GM08714 (cell line): ENCODE measurements around the gene RPS2.
"Not testable (repeated sequence)": the region's sequence is repeated elsewhere in the genome, so short reads cannot be mapped to it uniquely, and the experiment has no call there.

Experiments
- H3K4me3 ChIP-seq: fragments of 200-500 bp; sonication (Bioruptor generic); 2 replicates; pipeline ENCODE4 v1.5.1; 2014; ENCODE audit warnings: mild to moderate bottlenecking, low read length, inconsistent platforms
- ZNF274 ChIP-seq: IDR thresholded peaks from 2 replicates; pipeline ENCODE4 v1.6.1; 2012; ENCODE audit warnings: mild to moderate bottlenecking, low read depth, low read length

The RPS2 gene

DNA sequence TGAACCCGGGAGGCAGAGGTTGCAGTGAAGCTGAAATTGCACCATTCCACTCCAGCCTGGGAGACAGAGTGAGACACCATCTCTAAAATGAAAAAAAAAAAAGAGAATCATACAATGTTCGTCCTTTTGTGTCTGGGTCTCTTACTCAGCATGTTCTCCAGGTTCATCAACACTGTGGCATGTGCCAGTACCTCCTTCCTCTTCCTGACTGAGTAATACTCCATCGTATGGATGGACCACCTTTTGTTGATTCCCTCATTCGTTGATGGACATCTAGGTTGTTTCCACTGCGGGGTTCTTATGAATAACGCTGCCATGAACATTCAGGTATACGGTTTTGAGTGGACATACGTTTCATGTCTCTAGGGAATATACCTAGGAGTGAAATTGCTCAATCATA is 42.3 kb downstream of the RPS2 start:
- no peak for TF ChIP-seq ZNF274
- no peak overlapping the region for H3K4me3 ChIP-seq

- TF ChIP-seq ZNF274 = no peak
- H3K4me3 ChIP-seq = no peak overlapping the region
These were observed 43.9 kb downstream of the RPS2 start for GRCh38 chr16:1920727-1921171.

DNA sequence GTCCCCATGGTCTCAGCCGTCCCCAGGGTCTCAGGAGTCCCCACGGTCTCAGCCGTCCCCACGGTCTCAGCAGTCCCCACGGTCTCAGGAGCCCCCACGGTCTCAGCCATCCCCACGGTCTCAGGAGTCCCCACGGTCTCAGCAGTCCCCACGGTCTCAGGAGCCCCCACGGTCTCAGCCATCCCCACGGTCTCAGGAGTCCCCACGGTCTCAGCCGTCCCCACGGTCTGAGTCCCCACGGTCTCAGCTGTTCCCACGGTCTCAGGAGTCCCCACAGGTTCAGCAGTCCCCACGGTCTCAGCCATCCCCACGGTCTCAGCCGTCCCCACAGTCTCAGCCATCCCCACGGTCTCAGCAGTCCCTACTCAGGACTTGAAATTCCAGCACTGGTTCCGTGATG is 44.5 kb downstream of the RPS2 start:
- H3K4me3 ChIP-seq = not testable (repeated sequence)

DNA sequence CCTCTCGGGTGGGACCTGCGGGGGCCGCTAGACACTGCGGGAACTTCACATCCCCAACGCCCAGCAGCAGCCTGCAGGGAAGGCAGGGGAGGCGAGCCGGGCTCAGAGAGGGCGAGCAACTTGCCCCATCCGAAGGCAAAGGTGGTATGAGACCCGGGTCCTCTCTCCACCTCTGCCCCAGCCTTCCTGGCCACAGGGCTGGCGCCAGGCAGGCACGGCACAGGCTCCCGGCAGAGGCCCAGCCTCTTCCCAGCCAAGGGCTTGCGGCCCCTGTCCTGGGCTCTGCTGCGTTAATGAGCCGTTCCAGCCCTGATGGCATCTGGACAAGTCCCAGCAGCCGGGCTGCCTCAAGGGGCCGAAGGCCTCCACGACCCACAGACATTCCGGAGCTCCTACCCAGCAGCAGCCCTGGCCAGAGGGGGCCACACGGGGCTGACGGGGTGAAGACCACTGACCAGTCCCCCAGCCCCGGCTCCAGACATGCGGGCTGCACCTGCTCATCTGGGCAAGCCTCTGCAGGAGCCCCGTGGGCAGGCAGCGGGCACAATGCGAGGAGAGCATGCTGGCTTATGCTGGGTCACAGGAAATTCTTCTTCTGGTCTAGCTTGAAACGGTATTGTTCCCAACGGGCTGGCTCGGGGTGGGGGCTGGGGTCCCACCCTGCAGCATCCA is 45.2 kb downstream of the RPS2 start:
- TF ChIP-seq ZNF274 = no peak
- no peak overlapping the region for H3K4me3 ChIP-seq

GRCh38 chr16:1918351-1919326 is 46.0 kb downstream of the RPS2 start, which contains the start of gene HS3ST6:
Gene HS3ST6 (minus strand): TSS chr16:1918415. CDS start chr16:1918323, 92 bp downstream.
- no peak within 1 kb of the TSS for H3K4me3 ChIP-seq
- no peak for TF ChIP-seq ZNF274

- no peak overlapping the region for H3K4me3 ChIP-seq
- no peak for TF ChIP-seq ZNF274
These were observed 46.8 kb downstream of the RPS2 start for GRCh38 chr16:1917665-1918350.

GRCh38 chr16:1917056-1917664 is 47.5 kb downstream of the RPS2 start:
- H3K4me3 ChIP-seq = no peak overlapping the region
- TF ChIP-seq ZNF274 = no peak

DNA sequence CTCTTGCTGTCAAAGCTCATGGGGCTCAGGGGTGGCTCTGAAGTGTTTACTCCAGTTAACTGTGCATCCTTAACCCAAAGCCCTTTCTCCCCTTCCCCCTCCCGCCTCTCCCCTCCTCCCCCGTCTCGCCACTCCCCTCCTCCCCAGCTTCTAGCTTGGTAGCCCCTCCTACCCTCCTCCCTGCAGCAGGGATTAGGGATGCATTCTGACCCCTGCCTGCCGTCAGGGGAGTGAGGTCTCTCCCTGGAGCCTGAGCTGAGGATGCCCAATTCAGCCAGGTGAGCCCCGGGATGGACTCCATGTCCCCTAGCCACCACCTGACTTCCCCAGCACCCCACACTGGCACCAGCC is 48.0 kb downstream of the RPS2 start:
- no peak overlapping the region for H3K4me3 ChIP-seq
- no peak for TF ChIP-seq ZNF274

DNA sequence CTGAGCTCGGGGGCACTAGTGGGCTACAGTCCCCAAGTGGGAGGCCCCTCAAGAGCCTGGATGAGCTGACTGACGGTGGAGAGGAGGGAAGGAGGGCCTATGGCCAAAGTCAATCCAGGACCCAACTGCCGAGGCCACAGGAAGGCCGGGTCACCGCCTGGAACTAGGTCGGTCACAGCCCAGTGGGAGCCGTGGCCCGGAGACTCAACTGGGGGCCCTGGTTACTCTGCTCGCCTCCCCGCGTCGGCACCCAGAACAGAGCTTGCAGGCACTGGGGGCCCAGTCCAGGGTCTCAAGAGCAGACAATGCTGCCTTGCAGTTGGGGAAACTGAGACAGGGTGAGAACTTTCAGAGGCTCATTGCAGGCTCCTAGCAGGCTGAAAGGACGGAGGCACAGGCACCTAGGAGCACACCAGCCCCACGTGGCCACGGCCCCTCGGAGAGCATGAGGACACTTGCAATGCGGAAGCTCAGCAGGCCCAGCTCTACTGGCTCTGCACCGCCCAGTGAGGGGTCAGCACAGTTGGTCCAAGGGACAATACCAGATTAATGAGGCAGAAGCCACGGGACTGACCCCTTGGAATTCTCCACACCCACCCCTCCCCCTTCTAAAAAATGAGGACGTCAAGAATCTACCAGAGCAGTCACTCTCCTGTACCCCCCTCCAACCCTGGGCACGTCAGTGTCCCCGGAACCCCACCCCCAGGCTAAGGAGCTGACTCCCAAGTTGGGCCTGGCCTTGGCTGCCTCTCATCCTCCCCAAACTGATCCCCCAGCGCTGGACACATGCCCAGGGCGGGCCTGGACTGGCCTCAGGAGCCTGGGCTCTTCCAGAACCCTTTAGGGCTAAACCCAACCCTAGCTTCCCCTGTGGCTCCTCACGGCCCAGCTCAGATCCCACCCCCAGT is 48.6 kb downstream of the RPS2 start:
- no peak overlapping the region for H3K4me3 ChIP-seq
- TF ChIP-seq ZNF274 = no peak

GRCh38 chr16:1914988-1915387 is 49.6 kb downstream of the RPS2 start:
- TF ChIP-seq ZNF274 = no peak
- H3K4me3 ChIP-seq = no peak overlapping the region

DNA sequence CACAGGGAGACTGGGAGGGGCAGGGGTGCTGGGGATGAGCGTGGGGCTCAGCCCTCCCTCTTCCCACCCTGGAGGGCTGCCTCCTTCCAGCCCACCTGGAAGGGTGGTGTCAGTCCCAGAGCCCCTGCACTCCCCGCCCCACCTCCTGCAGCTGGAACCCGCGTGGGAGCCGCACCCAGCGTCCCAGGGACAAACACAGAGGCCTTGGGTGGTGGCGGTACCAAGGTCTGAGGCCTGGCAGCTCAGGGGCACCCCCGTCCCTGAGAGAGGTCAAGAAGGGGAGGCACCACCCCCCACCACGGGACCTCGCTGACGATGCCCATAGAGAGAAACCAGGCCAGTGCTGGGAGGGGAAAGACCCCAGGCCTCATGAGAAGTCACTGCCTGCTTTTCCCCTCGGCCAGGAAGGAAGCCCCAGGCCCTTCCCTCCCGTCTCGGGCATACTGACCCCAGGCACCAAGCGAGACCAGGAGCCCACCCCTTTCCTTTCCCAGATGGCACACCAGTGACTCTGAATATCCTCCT is 50.5 kb downstream of the RPS2 start:
- no peak overlapping the region for H3K4me3 ChIP-seq
- TF ChIP-seq ZNF274 = no peak

- no peak overlapping the region for H3K4me3 ChIP-seq
- TF ChIP-seq ZNF274 = no peak
These were observed 51.1 kb downstream of the RPS2 start for GRCh38 chr16:1913327-1914083.
